HepG2 (cell line): Measurements from ENCODE around the gene ELAPOR1. TPM values are rescaled to one million over a fixed set of nuclear protein-coding genes. Genes with fewer than 3 reads are reported as not detected.
A peak's percentile ranks its signal among the peaks of the same experiment; 100 is the strongest.

Source experiments
- ATRX ChIP-seq: sonication (generic); formaldehyde crosslinking; IDR thresholded peaks from 2 replicates; pipeline ENCODE4 v1.4.0; 2020; ENCODE audit warnings: missing genetic modification reagents, borderline replicate concordance
- FOXK1 ChIP-seq: sonication (generic); formaldehyde crosslinking; IDR thresholded peaks from 2 replicates; pipeline ENCODE4 v1.4.0; 2020; ENCODE audit warnings: low read depth, missing genetic modification reagents, borderline replicate concordance
- MATR3 ChIP-seq: sonication (generic); formaldehyde crosslinking; IDR thresholded peaks from 2 replicates; pipeline ENCODE4 v1.4.0; 2020; ENCODE audit warnings: missing genetic modification reagents
- MZF1 ChIP-seq: sonication (generic); formaldehyde crosslinking; IDR thresholded peaks from 2 replicates; pipeline ENCODE4 v1.8.1; 2023; ENCODE audit warnings: mild to moderate bottlenecking, missing genetic modification reagents, borderline replicate concordance
- NFYC ChIP-seq: IDR thresholded peaks from 2 replicates; pipeline ENCODE4 v1.6.1; 2016; ENCODE audit warnings: missing genetic modification reagents, missing compliant biosample characterization
- SP4 ChIP-seq: sonication (generic); formaldehyde crosslinking; IDR thresholded peaks from 2 replicates; pipeline ENCODE4 v1.8.1; 2023; ENCODE audit warnings: mild to moderate bottlenecking, missing genetic modification reagents
- SPEN ChIP-seq: sonication (generic); formaldehyde crosslinking; IDR thresholded peaks from 2 replicates; pipeline ENCODE4 v1.5.1; 2020; ENCODE audit warnings: low read depth, mild to moderate bottlenecking, missing genetic modification reagents
- SRSF1 ChIP-seq: fragments of 200-400 bp; formaldehyde crosslinking; optimal IDR thresholded peaks from 2 replicates; pipeline ENCODE3; 2017; ENCODE audit warnings: mild to moderate bottlenecking, low read depth, low read length, moderate library complexity
- ZBTB38 ChIP-seq: sonication (generic); formaldehyde crosslinking; IDR thresholded peaks from 2 replicates; pipeline ENCODE4 v1.5.1; 2020; ENCODE audit warnings: mild to moderate bottlenecking, missing genetic modification reagents
- ZNF33B ChIP-seq: sonication (generic); formaldehyde crosslinking; IDR thresholded peaks from 2 replicates; pipeline ENCODE4 v1.5.1; 2020; ENCODE audit warnings: mild to moderate bottlenecking, missing genetic modification reagents
- ZNF431 ChIP-seq: sonication (generic); formaldehyde crosslinking; IDR thresholded peaks from 2 replicates; pipeline ENCODE4 v1.9.0; 2022; ENCODE audit warnings: missing genetic modification reagents, low read depth, mild to moderate bottlenecking, borderline replicate concordance
- ZNF546 ChIP-seq: sonication (generic); formaldehyde crosslinking; conservative IDR thresholded peaks from 2 replicates; pipeline ENCODE4 v1.8.1; 2023; ENCODE audit warnings: mild to moderate bottlenecking, missing genetic modification reagents
- ZNF605 ChIP-seq: sonication (generic); formaldehyde crosslinking; IDR thresholded peaks from 2 replicates; pipeline ENCODE4 v1.8.0; 2022; ENCODE audit warnings: mild to moderate bottlenecking, missing genetic modification reagents
- ZNF850 ChIP-seq: sonication (generic); formaldehyde crosslinking; conservative IDR thresholded peaks from 2 replicates; pipeline ENCODE4 v1.9.0; 2021; ENCODE audit warnings: mild to moderate bottlenecking, missing genetic modification reagents
- ZNF879 ChIP-seq: sonication (generic); formaldehyde crosslinking; IDR thresholded peaks from 2 replicates; pipeline ENCODE4 v1.8.1; 2023; ENCODE audit warnings: missing genetic modification reagents
- polyA plus RNA-seq, 8 experiments: library from polyadenylated mRNA; depleted of rRNA in 3 of 8; stranded (reverse) in 7 of 8; unstranded in 1 of 8; fragments of >200 nt; fragmentation: Illumina TruSeq in 4 of 8; extraction: Trizol in 4 of 8; gene quantifications; 2 replicates each; pipeline versions ENCODE4 v1.2.1 to v1.2.3, GENCODE V29; 2011 to 2016; ENCODE audit warnings: low read depth in 4 of 8, missing spikeins in 1 of 8, mixed read lengths in 1 of 8; ENCODE audit not compliant: insufficient read depth in 1 of 8
- total RNA-seq, 5 experiments: library from RNA; depleted of rRNA; stranded (reverse); fragments of >200 nt; fragmentation: Illumina TruSeq; extraction: Trizol; gene quantifications; 2 replicates each; pipeline ENCODE4 v1.2.3, GENCODE V29; 2016; ENCODE audit warnings: low read depth in 1 of 5
- TF ChIP-seq, protein P1 (sequence below): IDR thresholded peaks from 2 replicates; pipeline ENCODE4 v1.6.1; 2016; ENCODE audit warnings: missing genetic modification reagents, missing compliant biosample characterization
- TF ChIP-seq, protein P2 (sequence below): sonication (generic); formaldehyde crosslinking; IDR thresholded peaks from 2 replicates; pipeline ENCODE4 v1.4.0; 2020; ENCODE audit warnings: low read depth, mild to moderate bottlenecking, missing genetic modification reagents
- TF ChIP-seq, protein P3 (sequence below): sonication (generic); formaldehyde crosslinking; IDR thresholded peaks from 2 replicates; pipeline ENCODE4 v1.5.1; 2020; ENCODE audit warnings: missing genetic modification reagents, mild to moderate bottlenecking, borderline replicate concordance
- TF ChIP-seq, protein P4 (sequence below): IDR thresholded peaks from 2 replicates; pipeline ENCODE4 v1.6.1; 2016; ENCODE audit warnings: low read depth, missing genetic modification reagents, missing compliant biosample characterization
- TF ChIP-seq, protein P5 (sequence below): IDR thresholded peaks from 2 replicates; pipeline ENCODE4 v1.6.1; 2016; ENCODE audit warnings: mild to moderate bottlenecking, missing biosample characterization, missing genetic modification reagents
- TF ChIP-seq, protein P6 (sequence below): sonication (generic); formaldehyde crosslinking; IDR thresholded peaks from 2 replicates; pipeline ENCODE4 v1.4.0; 2020; ENCODE audit warnings: mild to moderate bottlenecking, low read depth, missing genetic modification reagents

The ELAPOR1 gene
- total and polyA plus RNA-seq, 2 of the 13 experiments (the other 11 are each of a cell fraction or from before 2014, with no cell fraction given) = 0.13 to 0.20 TPM

DNA sequence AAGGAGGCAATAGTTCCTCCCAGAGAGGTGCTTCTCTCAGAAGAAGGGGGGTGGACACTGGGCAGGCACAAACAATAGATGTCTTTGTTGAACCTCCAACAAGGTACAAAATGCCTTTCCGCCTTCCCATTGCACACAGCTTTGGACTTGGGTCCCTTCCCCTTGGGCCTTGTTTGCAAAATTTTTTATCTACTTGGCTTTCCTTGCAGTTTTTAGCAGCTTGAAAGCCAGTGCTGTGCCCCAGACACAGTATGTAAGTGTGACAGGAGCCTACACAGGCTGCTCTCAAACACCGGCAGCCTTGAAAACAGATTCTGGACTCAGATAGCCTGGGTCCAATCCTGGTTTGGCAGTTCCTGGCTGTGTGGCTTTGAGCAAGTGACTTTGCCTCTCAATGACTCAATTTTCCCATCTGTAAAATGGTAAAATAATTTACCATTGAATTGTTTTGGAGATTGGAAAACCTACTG is 43.0 kb downstream of the ELAPOR1 start (continued):
- TF ChIP-seq, protein P1, sequence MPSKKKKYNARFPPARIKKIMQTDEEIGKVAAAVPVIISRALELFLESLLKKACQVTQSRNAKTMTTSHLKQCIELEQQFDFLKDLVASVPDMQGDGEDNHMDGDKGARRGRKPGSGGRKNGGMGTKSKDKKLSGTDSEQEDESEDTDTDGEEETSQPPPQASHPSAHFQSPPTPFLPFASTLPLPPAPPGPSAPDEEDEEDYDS (CRISPR knock-in tag) = no peak
- TF ChIP-seq, protein P2, sequence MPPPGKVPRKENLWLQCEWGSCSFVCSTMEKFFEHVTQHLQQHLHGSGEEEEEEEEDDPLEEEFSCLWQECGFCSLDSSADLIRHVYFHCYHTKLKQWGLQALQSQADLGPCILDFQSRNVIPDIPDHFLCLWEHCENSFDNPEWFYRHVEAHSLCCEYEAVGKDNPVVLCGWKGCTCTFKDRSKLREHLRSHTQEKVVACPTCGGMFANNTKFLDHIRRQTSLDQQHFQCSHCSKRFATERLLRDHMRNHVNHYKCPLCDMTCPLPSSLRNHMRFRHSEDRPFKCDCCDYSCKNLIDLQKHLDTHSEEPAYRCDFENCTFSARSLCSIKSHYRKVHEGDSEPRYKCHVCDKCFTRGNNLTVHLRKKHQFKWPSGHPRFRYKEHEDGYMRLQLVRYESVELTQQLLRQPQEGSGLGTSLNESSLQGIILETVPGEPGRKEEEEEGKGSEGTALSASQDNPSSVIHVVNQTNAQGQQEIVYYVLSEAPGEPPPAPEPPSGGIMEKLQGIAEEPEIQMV (CRISPR knock-in tag) = no peak
- no peak for TF ChIP-seq ZNF605
- no peak for TF ChIP-seq ZBTB38
- no peak for TF ChIP-seq ZNF546 (CRISPR knock-in tag)
- TF ChIP-seq, protein P3, sequence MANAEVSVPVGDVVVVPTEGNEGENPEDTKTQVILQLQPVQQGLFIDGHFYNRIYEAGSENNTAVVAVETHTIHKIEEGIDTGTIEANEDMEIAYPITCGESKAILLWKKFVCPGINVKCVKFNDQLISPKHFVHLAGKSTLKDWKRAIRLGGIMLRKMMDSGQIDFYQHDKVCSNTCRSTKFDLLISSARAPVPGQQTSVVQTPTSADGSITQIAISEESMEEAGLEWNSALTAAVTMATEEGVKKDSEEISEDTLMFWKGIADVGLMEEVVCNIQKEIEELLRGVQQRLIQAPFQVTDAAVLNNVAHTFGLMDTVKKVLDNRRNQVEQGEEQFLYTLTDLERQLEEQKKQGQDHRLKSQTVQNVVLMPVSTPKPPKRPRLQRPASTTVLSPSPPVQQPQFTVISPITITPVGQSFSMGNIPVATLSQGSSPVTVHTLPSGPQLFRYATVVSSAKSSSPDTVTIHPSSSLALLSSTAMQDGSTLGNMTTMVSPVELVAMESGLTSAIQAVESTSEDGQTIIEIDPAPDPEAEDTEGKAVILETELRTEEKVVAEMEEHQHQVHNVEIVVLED (CRISPR knock-in tag) = no peak
- no peak for TF ChIP-seq ZNF879
- TF ChIP-seq SPEN (CRISPR knock-in tag) = no peak
- no peak for TF ChIP-seq ATRX (CRISPR knock-in tag)
- TF ChIP-seq, protein P4, sequence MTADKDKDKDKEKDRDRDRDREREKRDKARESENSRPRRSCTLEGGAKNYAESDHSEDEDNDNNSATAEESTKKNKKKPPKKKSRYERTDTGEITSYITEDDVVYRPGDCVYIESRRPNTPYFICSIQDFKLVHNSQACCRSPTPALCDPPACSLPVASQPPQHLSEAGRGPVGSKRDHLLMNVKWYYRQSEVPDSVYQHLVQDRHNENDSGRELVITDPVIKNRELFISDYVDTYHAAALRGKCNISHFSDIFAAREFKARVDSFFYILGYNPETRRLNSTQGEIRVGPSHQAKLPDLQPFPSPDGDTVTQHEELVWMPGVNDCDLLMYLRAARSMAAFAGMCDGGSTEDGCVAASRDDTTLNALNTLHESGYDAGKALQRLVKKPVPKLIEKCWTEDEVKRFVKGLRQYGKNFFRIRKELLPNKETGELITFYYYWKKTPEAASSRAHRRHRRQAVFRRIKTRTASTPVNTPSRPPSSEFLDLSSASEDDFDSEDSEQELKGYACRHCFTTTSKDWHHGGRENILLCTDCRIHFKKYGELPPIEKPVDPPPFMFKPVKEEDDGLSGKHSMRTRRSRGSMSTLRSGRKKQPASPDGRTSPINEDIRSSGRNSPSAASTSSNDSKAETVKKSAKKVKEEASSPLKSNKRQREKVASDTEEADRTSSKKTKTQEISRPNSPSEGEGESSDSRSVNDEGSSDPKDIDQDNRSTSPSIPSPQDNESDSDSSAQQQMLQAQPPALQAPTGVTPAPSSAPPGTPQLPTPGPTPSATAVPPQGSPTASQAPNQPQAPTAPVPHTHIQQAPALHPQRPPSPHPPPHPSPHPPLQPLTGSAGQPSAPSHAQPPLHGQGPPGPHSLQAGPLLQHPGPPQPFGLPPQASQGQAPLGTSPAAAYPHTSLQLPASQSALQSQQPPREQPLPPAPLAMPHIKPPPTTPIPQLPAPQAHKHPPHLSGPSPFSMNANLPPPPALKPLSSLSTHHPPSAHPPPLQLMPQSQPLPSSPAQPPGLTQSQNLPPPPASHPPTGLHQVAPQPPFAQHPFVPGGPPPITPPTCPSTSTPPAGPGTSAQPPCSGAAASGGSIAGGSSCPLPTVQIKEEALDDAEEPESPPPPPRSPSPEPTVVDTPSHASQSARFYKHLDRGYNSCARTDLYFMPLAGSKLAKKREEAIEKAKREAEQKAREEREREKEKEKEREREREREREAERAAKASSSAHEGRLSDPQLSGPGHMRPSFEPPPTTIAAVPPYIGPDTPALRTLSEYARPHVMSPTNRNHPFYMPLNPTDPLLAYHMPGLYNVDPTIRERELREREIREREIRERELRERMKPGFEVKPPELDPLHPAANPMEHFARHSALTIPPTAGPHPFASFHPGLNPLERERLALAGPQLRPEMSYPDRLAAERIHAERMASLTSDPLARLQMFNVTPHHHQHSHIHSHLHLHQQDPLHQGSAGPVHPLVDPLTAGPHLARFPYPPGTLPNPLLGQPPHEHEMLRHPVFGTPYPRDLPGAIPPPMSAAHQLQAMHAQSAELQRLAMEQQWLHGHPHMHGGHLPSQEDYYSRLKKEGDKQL (CRISPR knock-in tag) = peak; percentile 24; the same call in 1 of the 2 replicates
- TF ChIP-seq FOXK1 = no peak
- no peak for TF ChIP-seq MATR3
- no peak for TF ChIP-seq MZF1
- TF ChIP-seq NFYC (CRISPR knock-in tag) = no peak
- TF ChIP-seq, protein P5, sequence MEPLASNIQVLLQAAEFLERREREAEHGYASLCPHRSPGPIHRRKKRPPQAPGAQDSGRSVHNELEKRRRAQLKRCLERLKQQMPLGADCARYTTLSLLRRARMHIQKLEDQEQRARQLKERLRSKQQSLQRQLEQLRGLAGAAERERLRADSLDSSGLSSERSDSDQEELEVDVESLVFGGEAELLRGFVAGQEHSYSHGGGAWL = no peak
- no peak for TF ChIP-seq SP4 (CRISPR knock-in tag)
- TF ChIP-seq SRSF1 = no peak
- TF ChIP-seq, protein P6, sequence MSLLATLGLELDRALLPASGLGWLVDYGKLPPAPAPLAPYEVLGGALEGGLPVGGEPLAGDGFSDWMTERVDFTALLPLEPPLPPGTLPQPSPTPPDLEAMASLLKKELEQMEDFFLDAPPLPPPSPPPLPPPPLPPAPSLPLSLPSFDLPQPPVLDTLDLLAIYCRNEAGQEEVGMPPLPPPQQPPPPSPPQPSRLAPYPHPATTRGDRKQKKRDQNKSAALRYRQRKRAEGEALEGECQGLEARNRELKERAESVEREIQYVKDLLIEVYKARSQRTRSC (CRISPR knock-in tag) = no peak
- no peak for TF ChIP-seq ZNF431
- no peak for TF ChIP-seq ZNF850 (CRISPR knock-in tag)
- no peak for TF ChIP-seq ZNF33B
